Measurements from ENCODE around the gene LY86.

Gene LY86

GRCh38 chr6:6588064-6588923 lies at the start of gene LY86:
Gene LY86 (plus strand): TSS chr6:6588720. CDS start chr6:6588735, 15 bp downstream.
- DNase-seq: no peak

DNA sequence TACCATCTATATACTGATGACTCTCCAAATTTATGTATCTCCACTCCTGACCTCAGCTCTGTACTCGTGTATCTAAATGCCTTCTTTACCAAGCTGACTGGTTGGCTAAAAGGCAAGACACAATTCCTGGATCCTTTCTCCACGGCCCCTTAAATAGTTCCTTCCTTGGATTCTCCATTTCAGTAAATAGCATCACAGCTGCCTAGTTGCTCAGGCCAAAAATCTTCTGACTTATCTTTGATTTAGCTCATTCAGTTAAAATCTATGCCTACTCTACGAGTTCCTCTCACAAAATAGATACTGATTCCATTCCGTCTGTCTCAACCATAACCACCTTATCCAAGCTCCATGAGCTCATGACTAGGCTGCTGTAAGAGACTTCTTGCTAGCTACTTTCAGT lies 49.5 kb upstream of the LY86 start:
- DNase-seq: no peak

- DNase-seq: no peak
Measured at GRCh38 chr6:6542357-6542756, 46.2 kb upstream of the LY86 start.

DNA sequence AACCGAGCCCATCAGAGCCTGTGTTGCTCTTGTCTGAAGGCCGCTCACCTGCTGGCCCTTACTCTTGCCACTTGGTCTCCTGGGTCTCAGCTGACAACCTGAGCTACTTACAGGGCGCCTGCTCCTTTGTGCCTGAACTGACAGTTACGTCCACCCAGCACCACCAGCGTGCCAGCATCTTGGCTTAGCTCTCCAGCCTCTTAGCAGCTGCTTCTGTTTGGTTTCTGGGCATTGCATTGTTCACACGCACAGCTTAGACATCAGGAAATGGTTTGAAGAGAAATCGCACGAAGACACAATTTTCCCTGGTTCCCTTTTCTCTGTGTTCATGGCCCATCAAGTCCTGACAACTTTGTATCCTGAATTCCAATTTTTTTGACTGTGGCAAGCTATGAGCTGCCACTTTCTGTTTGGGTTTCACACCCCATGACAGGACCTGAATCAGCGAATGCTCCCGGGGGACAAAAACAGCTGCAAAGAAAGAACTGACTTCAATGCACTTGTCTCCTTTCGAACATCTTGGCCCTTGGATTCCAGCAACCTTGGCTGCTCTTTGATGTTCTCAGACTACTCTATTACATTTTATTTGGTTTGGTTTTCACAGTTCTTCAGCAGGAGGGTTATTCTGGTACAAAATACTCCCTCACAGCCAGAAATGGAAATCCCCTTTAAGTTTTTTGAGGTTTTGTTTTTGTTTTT lies 45.2 kb upstream of the LY86 start:
- DNase-seq: no peak

GRCh38 chr6:6545616-6546317 lies 42.8 kb upstream of the LY86 start:
- DNase-seq: no peak

GRCh38 chr6:6546318-6547109 lies 42.0 kb upstream of the LY86 start:
- DNase-seq: no peak

GRCh38 chr6:6547110-6547879 lies 41.2 kb upstream of the LY86 start:
- DNase-seq: peak; percentile 54

DNA sequence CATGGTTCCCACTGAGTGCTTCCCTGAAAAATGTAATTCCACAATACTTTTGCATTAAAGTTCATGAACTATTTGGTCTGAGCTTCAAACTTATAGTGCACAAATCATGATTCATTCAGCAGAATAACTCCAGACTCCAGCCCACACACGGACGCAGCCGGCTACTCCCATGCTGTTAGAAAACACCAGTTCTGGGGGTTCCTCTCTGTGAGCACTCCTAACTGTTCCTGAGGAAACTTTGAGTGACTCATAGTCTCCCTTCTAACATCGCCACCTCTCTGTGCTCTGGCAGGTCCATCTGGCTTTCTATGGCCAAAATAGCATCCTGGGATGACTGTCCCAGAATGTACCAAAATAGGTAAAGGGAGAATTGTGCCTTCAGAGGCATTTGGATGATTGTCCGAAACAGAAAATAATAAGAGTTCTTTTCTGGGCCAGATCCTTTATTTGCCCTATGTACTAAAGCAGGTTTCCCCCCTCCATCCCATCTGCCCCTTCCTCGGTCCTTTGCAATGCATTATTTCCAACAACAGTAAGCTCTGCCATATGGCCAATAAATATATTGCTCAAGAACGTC lies 32.3 kb upstream of the LY86 start:
- DNase-seq: no peak

DNA sequence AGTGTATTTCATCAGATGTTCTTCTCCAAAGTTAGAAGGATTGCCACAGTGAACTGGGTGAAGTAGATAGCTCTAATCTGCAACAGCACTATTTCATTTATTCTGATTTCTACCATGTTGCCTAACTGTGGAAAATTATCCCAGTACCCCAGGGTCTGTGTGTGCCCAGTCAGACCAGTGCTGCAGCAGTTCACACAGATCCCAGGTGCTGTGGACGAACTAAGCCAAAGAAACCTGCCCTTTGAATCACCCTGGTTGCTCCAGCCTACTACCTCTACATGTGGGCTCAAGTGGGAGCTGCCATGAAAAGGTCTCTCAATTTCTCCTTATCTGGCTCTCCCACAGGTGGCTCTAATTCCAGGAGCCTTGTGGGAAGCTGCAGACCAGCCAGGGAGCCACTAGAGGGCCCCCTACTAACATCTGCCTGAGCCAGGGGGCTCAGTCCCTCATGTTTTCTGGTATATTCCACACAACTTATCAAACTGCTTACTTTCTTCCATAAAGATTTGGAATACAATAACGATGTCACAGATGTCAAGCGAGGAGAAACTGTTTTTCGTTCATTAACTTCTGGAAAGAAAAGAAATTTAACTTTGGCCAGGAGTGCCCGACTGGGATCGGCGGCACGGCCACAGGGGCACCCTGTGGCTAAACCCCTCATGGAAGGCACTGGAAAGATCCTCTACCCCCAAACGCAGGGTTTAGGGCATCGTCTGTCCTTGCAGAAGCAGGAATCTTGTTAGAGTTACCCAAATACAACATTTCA lies 31.6 kb upstream of the LY86 start:
- DNase-seq: no peak

GRCh38 chr6:6557504-6557839 lies 31.0 kb upstream of the LY86 start:
- no peak for DNase-seq

GRCh38 chr6:6557886-6558285 lies 30.6 kb upstream of the LY86 start:
- no peak for DNase-seq

DNA sequence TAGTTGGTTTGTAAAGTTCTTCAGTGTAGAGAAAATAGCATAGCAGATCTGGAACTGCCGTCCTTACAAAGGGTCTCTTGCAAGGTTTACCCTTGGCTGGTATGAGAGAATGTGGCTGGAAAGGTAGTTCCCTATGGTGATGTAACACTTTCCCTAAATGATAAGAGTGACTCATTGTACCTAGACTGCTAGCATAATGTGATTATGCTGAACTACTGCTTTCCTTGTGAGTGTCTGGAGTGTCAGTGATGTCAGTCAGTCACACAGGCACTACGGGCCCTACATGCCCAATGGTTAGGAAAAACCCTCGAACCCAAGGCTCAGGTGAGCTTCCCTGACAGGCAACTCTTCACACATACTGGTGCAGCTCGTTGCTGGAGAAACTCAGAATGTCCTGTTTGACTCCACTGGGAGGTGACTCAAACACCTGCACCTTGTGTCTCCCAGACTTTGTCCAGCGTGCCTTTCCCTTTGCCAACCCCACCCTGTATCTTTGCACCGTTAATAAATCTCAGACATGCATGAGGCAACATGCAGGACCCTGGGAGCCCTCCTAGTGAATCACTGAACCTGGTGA lies 28.4 kb upstream of the LY86 start:
- no peak for DNase-seq

DNA sequence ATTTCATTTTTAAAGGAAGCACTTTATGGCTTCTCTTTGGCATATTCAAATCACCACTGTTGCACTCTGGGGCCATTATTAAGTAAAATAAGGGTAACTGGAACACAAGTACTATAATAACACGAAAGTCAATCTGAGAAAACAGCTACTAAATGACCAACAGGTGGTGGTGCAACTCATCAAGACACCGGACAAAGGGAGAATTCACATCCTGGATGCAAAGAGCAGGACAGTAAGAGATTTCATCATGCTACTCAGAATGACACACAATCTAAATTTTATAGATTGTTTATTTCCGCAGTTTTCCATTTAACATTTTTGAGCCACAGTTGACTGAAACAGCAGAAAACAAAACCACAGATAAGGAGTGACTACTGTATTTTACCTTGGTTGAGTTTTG lies 27.6 kb upstream of the LY86 start:
- no peak for DNase-seq

DNA sequence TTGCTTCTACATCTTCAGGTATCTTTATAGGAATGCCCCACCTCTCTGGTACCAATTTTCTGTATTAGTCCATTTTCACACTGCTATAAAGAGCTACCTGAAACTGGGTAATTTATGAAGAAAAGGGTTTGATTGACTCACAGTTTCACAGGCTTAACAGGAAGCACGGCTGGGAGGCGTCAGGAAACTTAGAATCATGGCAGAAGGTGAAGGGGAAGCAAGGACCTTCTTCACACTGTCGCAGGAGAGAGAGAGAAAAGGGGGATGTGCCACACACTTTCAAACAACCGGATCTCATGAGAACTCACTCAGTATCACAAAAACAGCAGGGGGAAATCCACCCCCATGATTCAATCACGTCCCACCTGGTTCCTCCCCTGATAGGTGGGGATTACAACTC lies 24.4 kb upstream of the LY86 start:
- no peak for DNase-seq

DNA sequence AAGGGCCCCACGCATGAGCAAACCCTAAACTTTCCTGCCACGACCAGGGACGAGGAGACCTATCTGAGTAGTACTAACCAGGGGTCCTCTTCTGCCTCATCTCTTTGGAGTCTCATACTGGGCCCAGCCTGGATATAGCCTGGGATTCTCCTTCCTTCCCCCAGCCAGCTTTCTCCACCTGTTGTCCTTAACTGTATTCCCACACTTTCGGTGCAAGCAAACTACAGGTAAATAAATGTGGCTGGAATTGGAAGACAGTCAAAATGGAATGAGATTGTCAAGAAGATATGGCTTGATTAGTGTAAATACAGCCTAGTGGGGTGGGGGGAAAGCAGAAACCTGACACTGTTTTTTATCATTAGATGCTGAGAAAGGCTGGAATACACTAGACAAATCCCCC lies 23.5 kb upstream of the LY86 start:
- DNase-seq: no peak

GRCh38 chr6:6565488-6565887 lies 23.0 kb upstream of the LY86 start:
- DNase-seq: no peak

DNA sequence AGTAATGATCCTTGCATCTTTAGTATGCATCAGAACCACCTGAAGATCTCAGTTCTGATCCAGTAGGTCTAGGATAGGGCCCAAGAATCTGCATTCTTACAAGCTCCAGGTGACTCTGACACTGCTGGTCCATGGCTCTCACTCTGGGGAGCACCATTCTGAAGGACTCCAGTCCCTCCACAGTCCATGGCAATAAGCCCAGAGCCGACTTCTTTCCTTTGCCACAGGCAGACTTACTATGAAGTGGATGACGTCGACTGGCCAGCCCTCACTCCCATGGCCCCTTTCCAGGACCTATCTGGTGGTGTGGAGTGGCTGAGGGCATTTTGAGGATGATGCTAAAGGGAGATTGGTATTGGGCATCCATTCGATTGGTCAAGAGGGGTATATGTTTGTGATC lies 21.8 kb upstream of the LY86 start:
- DNase-seq: no peak

DNA sequence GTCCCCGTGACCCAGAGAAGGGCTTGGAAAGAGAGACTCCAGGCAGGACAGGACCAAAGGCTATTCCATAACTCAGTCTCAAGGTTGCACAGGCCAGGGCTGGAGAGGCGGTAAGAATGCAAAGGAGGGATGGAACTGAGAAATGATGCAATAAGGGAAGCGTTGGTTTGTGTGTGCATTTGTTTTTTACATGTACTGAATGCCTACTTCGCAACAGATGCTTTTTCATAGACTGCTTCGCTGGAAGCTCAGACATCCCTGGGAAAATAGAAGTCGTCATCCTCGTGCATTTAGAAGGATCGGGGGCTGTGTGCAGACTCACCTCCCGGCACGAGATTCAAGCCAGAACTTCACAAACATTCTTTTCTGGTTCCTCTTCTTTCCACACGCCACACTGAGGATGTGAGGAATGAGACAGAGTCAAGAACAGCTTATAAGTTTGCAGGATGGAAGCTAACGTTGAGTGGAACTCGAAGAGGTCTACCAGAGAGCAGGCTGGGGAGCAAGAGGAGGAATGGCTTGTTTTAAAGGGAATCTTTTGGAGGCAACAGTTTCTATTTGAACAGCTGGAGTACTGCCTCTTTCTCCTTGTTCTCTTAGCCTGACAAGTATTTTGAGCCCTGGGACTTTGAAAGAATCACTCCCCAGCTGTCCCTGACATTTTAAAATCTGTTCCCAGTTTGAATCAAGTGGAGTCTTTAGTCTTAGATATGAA lies 19.3 kb upstream of the LY86 start:
- no peak for DNase-seq

GRCh38 chr6:6569811-6570164 lies 18.7 kb upstream of the LY86 start:
- DNase-seq: no peak

Data from NCI-H1417 treated with DMSO at 0.1 percent for 48 hours (cell line).